HG03135 (cell line): ENCODE measurements around the gene MORF4L1.

ENCODE experiments used
- ATAC-seq: cut with Tn5 transposase; IDR thresholded peaks from one replicate; pipeline ENCODE4 v1.9.1; 2021; ENCODE audit warnings: mild to moderate bottlenecking, moderate library complexity; ENCODE audit not compliant: unreplicated experiment

The MORF4L1 gene

DNA sequence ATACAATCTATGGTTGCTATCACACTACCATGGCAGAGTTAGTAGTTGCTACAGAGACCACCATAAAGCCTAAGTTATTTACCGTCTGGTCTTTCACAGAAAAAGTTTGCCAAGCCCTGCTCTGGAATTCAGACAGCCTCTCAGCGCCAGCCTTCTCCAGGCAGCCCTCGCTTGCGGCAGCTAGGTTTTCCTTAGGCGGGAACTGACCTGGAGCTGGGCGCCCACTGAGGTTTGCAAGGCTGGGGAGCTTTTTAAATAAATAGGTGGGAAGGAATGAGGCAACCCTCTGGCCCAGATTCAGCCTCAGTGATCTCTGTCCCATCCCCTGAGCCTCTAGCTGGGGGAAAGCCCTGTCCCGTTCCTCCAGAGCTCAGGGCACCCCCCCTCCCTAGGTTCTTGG lies 71.0 kb downstream of the MORF4L1 start:
- ATAC-seq, result no peak

DNA sequence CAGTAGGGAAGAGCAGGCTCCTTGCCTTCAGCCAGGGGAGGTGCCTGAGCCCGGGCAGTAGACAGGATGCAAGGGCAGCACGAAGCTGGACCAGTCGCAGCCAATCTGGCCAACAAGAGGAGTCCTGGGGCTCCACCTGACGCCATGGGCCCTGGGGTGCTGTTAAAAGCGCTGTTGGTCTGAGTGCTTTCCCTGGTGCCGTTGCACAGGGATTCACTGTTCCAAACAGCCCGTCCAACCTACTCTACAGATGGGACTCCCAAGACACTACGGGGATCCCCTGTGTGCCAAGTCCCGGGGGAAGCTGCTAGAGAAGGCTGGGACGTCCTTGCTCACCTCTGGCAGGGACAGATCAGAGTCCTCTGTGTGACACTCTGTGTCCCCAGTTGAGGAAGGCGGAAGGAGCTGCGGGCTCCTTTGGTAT lies 71.5 kb downstream of the MORF4L1 start:
- peak; percentile 20 for ATAC-seq

GRCh38 chr15:78944669-78945407 lies 72.1 kb downstream of the MORF4L1 start, which contains the start of gene CTSH:
TSS of gene CTSH (minus strand) at chr15:78945046. CDS start at chr15:78944981, 65 bp downstream.
- ATAC-seq, result peak; percentile 70

- no peak for ATAC-seq
Observed at GRCh38 chr15:78946493-78946892, 73.8 kb downstream of the MORF4L1 start.

DNA sequence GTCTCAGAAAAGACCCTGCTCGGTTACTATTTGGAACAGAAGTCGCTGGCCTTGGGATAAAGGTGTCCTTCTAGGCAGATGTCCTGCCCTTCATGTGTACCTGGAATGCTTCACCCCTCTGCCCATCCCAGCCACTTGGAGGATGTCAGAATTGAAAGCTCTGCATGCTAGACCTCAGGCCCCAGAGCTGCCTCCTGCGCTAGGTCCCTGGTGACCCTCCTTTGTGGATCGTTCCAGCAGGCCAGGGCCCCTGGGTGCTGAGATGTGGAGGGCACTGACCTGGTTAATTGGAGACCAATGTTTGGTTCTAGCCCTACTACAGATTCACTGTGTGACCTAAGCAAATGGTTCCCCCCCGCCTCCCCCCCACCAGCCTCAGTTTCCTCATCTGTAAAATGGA lies 74.8 kb downstream of the MORF4L1 start:
- ATAC-seq, result no peak
